PC-9 (cell line): ENCODE data around the gene WDR3.

Source experiments
- CTCF ChIP-seq: fragments of 200-600 bp; sonication (generic); conservative IDR thresholded peaks from 2 replicates; pipeline ENCODE4 v1.6.1; 2017; ENCODE audit warnings: mixed run types, antibody characterized with exemption, mild to moderate bottlenecking, moderate library complexity
- EZH2 ChIP-seq: fragments of 200-600 bp; sonication (generic); IDR thresholded peaks from 2 replicates; pipeline ENCODE4 v1.8.0; 2017; ENCODE audit warnings: antibody characterized with exemption, low read depth

GRCh38 chr1:117985973-117986372 lies 56.4 kb downstream of the WDR3 start:
- TF ChIP-seq CTCF (no peak), EZH2 (no peak)
